ENCODE data around the gene FAN1.

DNA sequence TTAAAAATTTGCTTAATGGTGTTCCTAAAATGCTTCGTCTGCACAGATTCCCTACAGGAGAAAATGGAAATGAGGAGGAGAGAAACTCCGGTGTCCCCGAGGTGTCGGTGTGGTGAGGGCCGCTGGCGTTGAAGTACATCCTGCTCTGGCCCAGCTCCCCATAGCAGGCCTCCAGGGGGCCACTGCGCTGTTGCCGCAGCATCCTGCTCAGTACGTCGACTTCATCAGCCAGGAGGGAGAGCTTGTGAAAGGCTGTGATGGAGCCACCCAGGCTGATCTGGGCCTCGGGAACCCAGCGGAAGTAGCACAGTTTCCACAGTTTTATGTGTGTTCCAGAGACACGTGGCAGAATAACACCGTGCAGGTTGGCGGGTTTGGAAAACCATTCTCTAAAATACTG, 37.8 kb downstream of the FAN1 start:
- TF ChIP-seq POLR2A (IDR thresholded peaks at IDR 0.05; ENCODE audit: low read depth, low read length) (no peak), POLR2AphosphoS5 (IDR thresholded peaks at IDR 0.05; ENCODE audit: low read depth, low read length) (no peak), TAF1 (IDR thresholded peaks at IDR 0.05; ENCODE audit: borderline replicate concordance, low read depth, low read length) (no peak)

Data from GM12892 (cell line).